ENCODE measurements around the gene ELAVL2. TPM values are rescaled to one million over a fixed set of nuclear protein-coding genes. Genes with fewer than 3 reads are reported as not detected.

Gene ELAVL2
- total RNA-seq (2014; rRNA removed; shearing (Covaris generic)), result 2.0 and 2.3 TPM in 2 replicates

GRCh38 chr9:23826120-23826629 lies at the start of gene ELAVL2:
ELAVL2 (minus strand) TSS chr9:23826240; CDS start chr9:23762234, 64,006 bp downstream.

